ENCODE data around the gene BBS12.

DNA sequence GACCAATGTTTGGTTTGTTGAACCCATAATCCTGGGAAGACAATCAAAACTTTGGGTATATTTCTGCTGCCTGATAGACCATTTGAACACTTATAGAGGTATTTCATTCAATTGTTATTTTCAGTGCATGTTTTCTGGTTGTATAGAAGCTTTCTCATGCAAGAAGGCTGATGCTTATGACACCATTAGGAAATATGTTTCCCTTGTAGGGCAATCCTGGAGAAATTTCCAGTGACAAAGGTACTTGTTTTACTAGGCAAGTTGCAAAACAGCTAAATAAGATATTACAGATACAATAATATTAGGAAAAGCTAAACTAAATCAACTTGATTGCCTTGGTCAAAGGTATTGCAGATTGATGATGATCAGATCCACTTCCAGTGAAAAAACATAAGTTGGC lies 61.3 kb downstream of the BBS12 start:
- TF ChIP-seq, protein P1, sequence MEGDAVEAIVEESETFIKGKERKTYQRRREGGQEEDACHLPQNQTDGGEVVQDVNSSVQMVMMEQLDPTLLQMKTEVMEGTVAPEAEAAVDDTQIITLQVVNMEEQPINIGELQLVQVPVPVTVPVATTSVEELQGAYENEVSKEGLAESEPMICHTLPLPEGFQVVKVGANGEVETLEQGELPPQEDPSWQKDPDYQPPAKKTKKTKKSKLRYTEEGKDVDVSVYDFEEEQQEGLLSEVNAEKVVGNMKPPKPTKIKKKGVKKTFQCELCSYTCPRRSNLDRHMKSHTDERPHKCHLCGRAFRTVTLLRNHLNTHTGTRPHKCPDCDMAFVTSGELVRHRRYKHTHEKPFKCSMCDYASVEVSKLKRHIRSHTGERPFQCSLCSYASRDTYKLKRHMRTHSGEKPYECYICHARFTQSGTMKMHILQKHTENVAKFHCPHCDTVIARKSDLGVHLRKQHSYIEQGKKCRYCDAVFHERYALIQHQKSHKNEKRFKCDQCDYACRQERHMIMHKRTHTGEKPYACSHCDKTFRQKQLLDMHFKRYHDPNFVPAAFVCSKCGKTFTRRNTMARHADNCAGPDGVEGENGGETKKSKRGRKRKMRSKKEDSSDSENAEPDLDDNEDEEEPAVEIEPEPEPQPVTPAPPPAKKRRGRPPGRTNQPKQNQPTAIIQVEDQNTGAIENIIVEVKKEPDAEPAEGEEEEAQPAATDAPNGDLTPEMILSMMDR (IDR thresholded peaks at IDR 0.05), result no peak
- no peak for TF ChIP-seq POLR2AphosphoS5 (IDR thresholded peaks at IDR 0.05)
- TF ChIP-seq EP300 (IDR thresholded peaks at IDR 0.05), result no peak
- no peak for TF ChIP-seq POLR2A (IDR thresholded peaks at IDR 0.05)

Measured in upper lobe of left lung (tissue), 4 donors.